ENCODE results near the gene CLCN3. TPM values are rescaled to one million over a fixed set of nuclear protein-coding genes. Genes with fewer than 3 reads are reported as not detected.

The CLCN3 gene
- total and polyA plus RNA-seq, 2 of the 13 experiments (the other 11 are each of a cell fraction or from before 2014, with no cell fraction given) = 13.6 to 23.7 TPM

DNA sequence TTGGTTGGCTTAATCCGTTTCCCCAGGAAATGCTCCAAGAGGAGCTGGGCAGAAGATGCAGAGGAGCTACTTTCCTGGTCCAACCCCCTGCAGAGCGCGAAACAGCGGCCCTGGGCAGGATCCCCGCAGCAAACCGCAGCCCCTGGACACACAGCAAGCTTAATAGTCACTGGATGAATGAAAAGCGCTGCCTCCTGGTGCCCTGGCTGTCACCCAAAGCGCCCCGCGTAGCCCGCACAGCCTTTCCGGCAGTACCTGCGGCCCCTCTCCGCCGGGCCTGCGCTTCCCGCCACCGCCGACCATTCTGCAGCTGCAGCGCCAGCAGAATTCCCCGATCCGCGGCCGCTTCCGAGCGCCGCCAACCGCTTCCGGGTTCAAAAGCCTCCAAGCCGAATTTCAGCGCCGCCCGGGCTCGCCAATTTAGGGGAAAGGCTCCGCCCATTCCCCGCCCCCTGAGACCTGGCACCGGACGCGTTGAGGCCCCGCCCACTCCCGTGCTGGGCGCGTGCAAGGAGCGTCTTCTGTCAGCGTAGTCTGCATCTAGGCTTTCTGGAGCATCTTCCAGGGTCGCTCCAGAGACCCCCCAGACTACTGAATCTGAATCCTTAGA lies 137.3 kb downstream of the CLCN3 start, which contains the start of gene HPF1 (continued):
- peak; percentile 100 for TF ChIP-seq ZNF343 (CRISPR knock-in tag; IDR thresholded peaks at IDR 0.05)
- TF ChIP-seq MXI1 (IDR thresholded peaks at IDR 0.05; ENCODE audit: borderline replicate concordance, low read depth, low read length) = peak; percentile 25; the same call in 1 of the 3 replicates
- TF ChIP-seq HNF1B (CRISPR knock-in tag; IDR thresholded peaks at IDR 0.05) = peak; percentile 65; the same call in 1 of the 2 replicates
- TF ChIP-seq, protein P1, sequence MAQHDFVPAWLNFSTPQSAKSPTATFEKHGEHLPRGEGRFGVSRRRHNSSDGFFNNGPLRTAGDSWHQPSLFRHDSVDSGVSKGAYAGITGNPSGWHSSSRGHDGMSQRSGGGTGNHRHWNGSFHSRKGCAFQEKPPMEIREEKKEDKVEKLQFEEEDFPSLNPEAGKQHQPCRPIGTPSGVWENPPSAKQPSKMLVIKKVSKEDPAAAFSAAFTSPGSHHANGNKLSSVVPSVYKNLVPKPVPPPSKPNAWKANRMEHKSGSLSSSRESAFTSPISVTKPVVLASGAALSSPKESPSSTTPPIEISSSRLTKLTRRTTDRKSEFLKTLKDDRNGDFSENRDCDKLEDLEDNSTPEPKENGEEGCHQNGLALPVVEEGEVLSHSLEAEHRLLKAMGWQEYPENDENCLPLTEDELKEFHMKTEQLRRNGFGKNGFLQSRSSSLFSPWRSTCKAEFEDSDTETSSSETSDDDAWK (CRISPR knock-in tag; IDR thresholded peaks at IDR 0.05) = no peak
- TF ChIP-seq JDP2 (CRISPR knock-in tag; IDR thresholded peaks at IDR 0.05; ENCODE audit: borderline replicate concordance) = no peak
- no peak for TF ChIP-seq HOXA7 (CRISPR knock-in tag; IDR thresholded peaks at IDR 0.05)
- TF ChIP-seq, protein P2, sequence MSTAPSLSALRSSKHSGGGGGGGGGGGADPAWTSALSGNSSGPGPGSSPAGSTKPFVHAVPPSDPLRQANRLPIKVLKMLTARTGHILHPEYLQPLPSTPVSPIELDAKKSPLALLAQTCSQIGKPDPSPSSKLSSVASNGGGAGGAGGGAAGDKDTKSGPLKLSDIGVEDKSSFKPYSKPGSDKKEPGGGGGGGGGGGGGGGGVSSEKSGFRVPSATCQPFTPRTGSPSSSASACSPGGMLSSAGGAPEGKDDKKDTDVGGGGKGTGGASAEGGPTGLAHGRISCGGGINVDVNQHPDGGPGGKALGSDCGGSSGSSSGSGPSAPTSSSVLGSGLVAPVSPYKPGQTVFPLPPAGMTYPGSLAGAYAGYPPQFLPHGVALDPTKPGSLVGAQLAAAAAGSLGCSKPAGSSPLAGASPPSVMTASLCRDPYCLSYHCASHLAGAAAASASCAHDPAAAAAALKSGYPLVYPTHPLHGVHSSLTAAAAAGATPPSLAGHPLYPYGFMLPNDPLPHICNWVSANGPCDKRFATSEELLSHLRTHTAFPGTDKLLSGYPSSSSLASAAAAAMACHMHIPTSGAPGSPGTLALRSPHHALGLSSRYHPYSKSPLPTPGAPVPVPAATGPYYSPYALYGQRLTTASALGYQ (CRISPR knock-in tag; IDR thresholded peaks at IDR 0.05) = no peak
- TF ChIP-seq SMAD1 (CRISPR knock-in tag; IDR thresholded peaks at IDR 0.05; ENCODE audit: borderline replicate concordance, low read depth) = no peak
- no peak for TF ChIP-seq ZFP82 (CRISPR knock-in tag; IDR thresholded peaks at IDR 0.05; ENCODE audit: borderline replicate concordance)
- TF ChIP-seq YEATS4 (CRISPR knock-in tag; IDR thresholded peaks at IDR 0.05; ENCODE audit: borderline replicate concordance) = peak; percentile 87
- no peak for TF ChIP-seq ZNF33B (CRISPR knock-in tag; IDR thresholded peaks at IDR 0.05)
- TF ChIP-seq, protein P3, sequence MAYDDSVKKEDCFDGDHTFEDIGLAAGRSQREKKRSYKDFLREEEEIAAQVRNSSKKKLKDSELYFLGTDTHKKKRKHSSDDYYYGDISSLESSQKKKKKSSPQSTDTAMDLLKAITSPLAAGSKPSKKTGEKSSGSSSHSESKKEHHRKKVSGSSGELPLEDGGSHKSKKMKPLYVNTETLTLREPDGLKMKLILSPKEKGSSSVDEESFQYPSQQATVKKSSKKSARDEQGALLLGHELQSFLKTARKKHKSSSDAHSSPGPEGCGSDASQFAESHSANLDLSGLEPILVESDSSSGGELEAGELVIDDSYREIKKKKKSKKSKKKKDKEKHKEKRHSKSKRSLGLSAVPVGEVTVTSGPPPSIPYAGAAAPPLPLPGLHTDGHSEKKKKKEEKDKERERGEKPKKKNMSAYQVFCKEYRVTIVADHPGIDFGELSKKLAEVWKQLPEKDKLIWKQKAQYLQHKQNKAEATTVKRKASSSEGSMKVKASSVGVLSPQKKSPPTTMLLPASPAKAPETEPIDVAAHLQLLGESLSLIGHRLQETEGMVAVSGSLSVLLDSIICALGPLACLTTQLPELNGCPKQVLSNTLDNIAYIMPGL (CRISPR knock-in tag; IDR thresholded peaks at IDR 0.05; ENCODE audit: borderline replicate concordance in 1 of 2, low read depth in 1 of 2) = peak; percentile 70 to 73; a peak in 2 of 4 replicates
- TF ChIP-seq ZBTB26 (CRISPR knock-in tag; IDR thresholded peaks at IDR 0.05; ENCODE audit: borderline replicate concordance) = peak; percentile 68; the same call in 1 of the 2 replicates
- TF ChIP-seq ZNF510 (CRISPR knock-in tag; IDR thresholded peaks at IDR 0.05; ENCODE audit: low read depth) = peak; percentile 73; the same call in 1 of the 2 replicates
- peak; percentile 46; the same call in 1 of the 2 replicates for TF ChIP-seq SIN3A (IDR thresholded peaks at IDR 0.05; ENCODE audit: borderline replicate concordance, low read depth, low read length)
- TF ChIP-seq FOSL2 (CRISPR knock-in tag; IDR thresholded peaks at IDR 0.05) = peak; percentile 21; the same call in 1 of the 2 replicates
- TF ChIP-seq ZBTB7B (CRISPR knock-in tag; IDR thresholded peaks at IDR 0.05) = peak; percentile 70
- TF ChIP-seq, protein P4, sequence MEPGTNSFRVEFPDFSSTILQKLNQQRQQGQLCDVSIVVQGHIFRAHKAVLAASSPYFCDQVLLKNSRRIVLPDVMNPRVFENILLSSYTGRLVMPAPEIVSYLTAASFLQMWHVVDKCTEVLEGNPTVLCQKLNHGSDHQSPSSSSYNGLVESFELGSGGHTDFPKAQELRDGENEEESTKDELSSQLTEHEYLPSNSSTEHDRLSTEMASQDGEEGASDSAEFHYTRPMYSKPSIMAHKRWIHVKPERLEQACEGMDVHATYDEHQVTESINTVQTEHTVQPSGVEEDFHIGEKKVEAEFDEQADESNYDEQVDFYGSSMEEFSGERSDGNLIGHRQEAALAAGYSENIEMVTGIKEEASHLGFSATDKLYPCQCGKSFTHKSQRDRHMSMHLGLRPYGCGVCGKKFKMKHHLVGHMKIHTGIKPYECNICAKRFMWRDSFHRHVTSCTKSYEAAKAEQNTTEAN (CRISPR knock-in tag; conservative IDR thresholded peaks at IDR 0.05) = 0 out of 2 replicates have a peak, but pooled peaks have one; percentile 50

Measured in HepG2 (cell line).